GM18909 (cell line): ENCODE measurements around the gene C11orf16.
"Not testable (repeated sequence)": the region's sequence is repeated elsewhere in the genome, so short reads cannot be mapped to it uniquely, and the experiment has no call there.

Source experiments
- ATAC-seq: cut with Tn5 transposase; IDR thresholded peaks from one replicate; pipeline ENCODE4 v1.9.1; 2021; ENCODE audit warnings: mild to moderate bottlenecking; ENCODE audit not compliant: unreplicated experiment, poor library complexity

The C11orf16 gene, protein sequence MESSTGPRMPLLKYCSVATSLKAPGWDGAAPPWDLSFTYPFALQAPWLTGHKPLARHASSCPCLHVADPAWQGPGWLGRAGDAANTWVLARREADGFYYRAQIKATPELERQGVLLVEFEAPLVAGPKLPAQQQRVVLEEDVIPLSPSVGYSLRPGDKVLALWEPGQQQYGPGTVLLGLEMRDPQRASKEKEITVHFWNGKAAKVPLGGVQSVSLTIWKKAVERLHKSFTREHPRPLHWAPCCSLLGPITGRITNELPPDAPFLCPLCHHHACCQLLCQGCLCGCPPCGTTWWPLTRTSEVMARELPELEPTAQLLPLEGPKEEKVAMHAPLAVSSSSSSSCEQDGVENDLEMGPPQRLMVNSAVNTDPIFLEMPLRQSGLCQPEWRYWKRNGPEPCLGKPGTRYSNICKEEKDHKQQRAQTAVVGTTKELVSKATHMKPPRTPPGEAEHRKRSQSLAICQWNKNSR

GRCh38 chr11:8932564-8933180, at the start of gene C11orf16:
TSS of gene C11orf16 (minus strand) at chr11:8932947. CDS start at chr11:8932308, 639 bp downstream.
- ATAC-seq: no peak

- ATAC-seq: no peak
Measured at GRCh38 chr11:8980485-8980884, 47.7 kb upstream of the C11orf16 start.

DNA sequence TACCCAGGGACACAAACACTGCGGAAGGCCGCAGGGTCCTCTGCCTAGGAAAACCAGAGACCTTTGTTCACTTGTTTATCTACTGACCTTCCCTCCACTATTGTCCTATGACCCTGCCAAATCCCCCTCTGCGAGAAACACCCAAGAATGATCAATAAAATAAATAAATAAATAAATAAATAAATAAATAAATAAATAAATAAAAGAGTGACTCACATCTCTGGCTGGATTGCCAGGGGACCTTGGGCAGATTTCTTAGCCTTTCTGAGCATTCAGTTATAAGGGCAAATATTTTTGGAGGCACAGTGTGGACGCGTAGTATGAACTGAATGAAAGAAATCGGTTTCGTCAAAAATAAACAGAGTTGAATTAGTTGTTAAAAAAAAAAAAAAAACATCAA, 46.6 kb upstream of the C11orf16 start:
- not testable (repeated sequence) for ATAC-seq

GRCh38 chr11:8973121-8973520, 40.4 kb upstream of the C11orf16 start:
- ATAC-seq: no peak

DNA sequence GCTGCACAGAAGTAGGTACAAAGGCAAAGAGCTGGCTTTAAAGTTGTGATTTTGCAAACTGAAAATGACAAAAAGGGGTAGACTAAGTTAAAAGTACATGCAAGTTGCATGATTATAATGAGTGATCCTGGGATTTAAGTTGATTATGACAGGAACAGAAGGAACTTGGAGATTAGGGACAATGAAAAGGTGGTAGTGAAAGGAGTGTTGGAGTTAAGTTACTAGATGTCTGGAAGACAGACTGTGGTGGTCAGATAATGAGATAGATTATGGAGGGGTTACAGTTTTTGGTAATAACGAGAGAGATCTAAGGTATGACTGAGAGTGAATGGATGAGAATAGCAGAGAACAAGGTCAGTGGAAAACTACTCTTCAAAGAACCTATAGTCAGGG, 39.2 kb upstream of the C11orf16 start:
- ATAC-seq: no peak

DNA sequence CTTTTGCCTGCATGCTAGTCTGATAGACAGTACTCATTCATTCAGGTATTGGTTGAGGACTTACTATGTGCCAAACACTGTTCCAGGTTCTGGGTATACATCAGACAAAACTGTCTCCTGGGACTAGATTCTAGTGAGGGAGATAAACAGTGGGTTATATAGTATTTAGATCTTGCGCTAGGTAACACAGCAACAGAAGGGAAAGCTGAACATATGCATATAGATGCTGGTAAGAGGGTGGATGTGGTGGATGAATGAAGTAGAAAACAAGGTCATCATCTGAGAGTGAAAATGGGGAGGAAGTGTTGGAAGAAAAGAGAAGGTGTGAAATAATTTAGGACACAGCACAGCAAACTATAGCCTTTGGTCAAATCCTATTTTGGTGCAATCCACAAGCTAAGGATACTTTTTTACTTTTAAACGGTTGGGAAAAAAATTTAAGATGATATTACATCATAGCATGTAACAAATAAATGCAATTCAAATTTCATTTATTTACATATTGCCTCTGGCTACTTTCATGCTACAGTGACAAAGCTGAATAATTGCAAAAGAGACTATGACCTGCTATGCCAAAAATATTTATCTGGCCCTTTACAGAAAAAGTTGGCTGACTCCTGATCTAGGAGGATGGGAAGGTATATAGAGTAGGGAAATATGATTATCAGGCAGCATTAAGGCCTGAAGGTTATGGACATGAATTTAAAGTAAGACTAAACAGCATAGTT, 38.6 kb upstream of the C11orf16 start:
- no peak for ATAC-seq

- no peak for ATAC-seq
Measured at GRCh38 chr11:8967184-8967583, 34.4 kb upstream of the C11orf16 start.

- ATAC-seq: peak; percentile 84
Measured at GRCh38 chr11:8964324-8965320, 31.9 kb upstream of the C11orf16 start, which contains the start of gene TMEM9B. TSS of gene TMEM9B (minus strand) at chr11:8964442. CDS start at chr11:8964313, 129 bp downstream.

GRCh38 chr11:8963569-8964323, 31.0 kb upstream of the C11orf16 start:
- ATAC-seq: peak; percentile 67

- no peak for ATAC-seq
Measured at GRCh38 chr11:8962841-8963240, 30.1 kb upstream of the C11orf16 start.

DNA sequence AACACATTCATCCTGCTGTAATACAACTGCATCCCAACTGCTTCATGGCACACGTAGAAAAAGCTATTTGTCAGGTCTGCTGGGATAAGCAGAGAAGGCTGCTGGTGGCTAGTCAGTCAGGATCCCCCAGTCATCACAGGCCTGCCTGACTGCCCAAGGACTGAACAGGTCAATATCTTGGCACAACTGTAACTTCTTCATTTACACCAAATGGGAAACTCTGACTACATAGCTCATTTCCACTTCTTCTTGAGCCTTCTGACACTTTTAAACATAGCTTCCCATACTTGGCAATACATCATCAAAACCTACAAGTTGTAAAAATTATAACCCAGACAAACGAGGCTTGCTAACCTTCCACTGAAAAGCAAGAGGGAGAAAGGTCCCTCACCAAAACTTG, 28.7 kb upstream of the C11orf16 start:
- ATAC-seq: no peak

- ATAC-seq: peak; percentile 45
Measured at GRCh38 chr11:8959546-8960166, 26.9 kb upstream of the C11orf16 start.

- ATAC-seq: no peak
Measured at GRCh38 chr11:8956860-8957259, 24.1 kb upstream of the C11orf16 start.

- no peak for ATAC-seq
Measured at GRCh38 chr11:8948886-8949285, 16.1 kb upstream of the C11orf16 start.

- no peak for ATAC-seq
Measured at GRCh38 chr11:8947230-8947943, 14.6 kb upstream of the C11orf16 start.

DNA sequence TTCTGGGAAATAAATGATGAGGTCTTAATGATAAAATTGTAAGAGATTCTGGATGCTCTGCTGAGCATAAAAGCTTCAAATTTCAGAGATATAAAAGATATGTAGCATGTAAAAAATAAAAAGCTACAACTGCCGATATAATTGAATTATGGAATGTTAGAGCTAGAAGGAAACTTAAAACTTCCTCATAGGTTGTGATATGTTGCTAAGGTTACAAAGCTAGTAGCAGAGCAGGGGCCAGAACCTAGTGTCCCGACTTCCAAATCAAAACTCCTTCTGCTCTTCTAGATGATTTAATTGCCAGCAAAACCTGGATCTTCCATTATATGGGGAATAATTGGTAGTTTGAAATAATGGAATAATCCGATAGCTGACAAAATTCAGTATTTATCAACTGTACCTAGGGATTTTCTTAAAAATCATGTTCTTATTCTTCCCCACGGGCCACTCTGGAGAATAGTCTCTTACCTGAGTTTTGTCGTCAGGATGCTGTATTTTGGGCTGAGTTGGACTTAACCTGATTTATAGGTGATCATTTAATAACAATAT, 9.8 kb upstream of the C11orf16 start, which contains the start of gene ASCL3:
Gene ASCL3, minus strand, starts transcription at position 499 of the 549 bp plus-strand sequence. CDS start 4,855 bp downstream, outside the sequence.
- no peak for ATAC-seq

- no peak for ATAC-seq
Measured at GRCh38 chr11:8941341-8942103, 8.8 kb upstream of the C11orf16 start.
